Endothelial cell of umbilical vein (primary cell): ENCODE measurements around the gene FAM193A. TPM values are rescaled to one million over a fixed set of nuclear protein-coding genes. Genes with fewer than 3 reads are reported as not detected.

Source experiments
- BruUV-seq: library from RNA; stranded (reverse); fragments of 400-500 nt; replicated peaks from 2 replicates; lab custom pipeline; 2021; lab: Mats Ljungman, UMichigan
- CTCF ChIA-PET: fragments of 300-600, 350-600 bp; sonication (Branson Sonifier 250); formaldehyde crosslinking; loops from one replicate; lab custom pipeline; 2021; ENCODE audit warnings: antibody characterized with exemption, inconsistent platforms; lab: Charles Lee
- POLR2A ChIA-PET: fragments of 300-600, 350-600 bp; sonication (Branson Sonifier 250); formaldehyde crosslinking; loops from one replicate; lab custom pipeline; 2021; ENCODE audit warnings: antibody characterized with exemption, inconsistent platforms; lab: Charles Lee
- DNase-seq: peaks from one replicate; pipeline ENCODE4 v3.0.0-alpha.2; 2011; ENCODE audit warnings: low read depth, low spot score
- FAIRE-seq: peaks from 2 replicates; lab custom pipeline; 2011; peaks lifted over from hg19 to GRCh38; lab: Jason Lieb, UNC
- H2AFZ ChIP-seq: 2 replicates; pipeline ENCODE4 v1.6.0; 2012; ENCODE audit warnings: low read depth, low read length, control low read depth, inconsistent platforms
- H3K27ac ChIP-seq: 2 replicates; pipeline ENCODE4 v1.5.1; 2011; ENCODE audit warnings: low read depth, mild to moderate bottlenecking, control low read depth, low read length, moderate library complexity; ENCODE audit not compliant: insufficient read depth
- H3K27me3 ChIP-seq, 2 experiments: 2 replicates each; pipeline versions ENCODE4 v1.6.0 to v1.6.1; 2011; ENCODE audit warnings: low read length in 2 of 2, mixed read lengths in 1 of 2; ENCODE audit not compliant: control insufficient read depth in 2 of 2, insufficient read depth in 2 of 2
- H3K36me3 ChIP-seq, 2 experiments: 2 replicates in 1 of 2; 3 replicates in 1 of 2; pipeline ENCODE4 v1.5.1; 2011; ENCODE audit warnings: low read length in 2 of 2, mild to moderate bottlenecking in 1 of 2, moderate library complexity in 1 of 2; ENCODE audit not compliant: control insufficient read depth in 2 of 2, insufficient read depth in 2 of 2; ENCODE audit errors: extremely low read depth in 1 of 2
- H3K4me1 ChIP-seq: 3 replicates; pipeline ENCODE4 v1.5.1; 2011; ENCODE audit warnings: mild to moderate bottlenecking, low read length; ENCODE audit not compliant: control insufficient read depth, insufficient read depth; ENCODE audit errors: extremely low read depth
- H3K4me2 ChIP-seq: 2 replicates; pipeline ENCODE4 v1.6.1; 2011; ENCODE audit warnings: low read length, control low read depth, mixed read lengths; ENCODE audit not compliant: insufficient read depth
- H3K4me3 ChIP-seq, 3 experiments: fragments of 200-600 bp in 1 of 3; sonication (generic), shearing (Covaris generic) in 1 of 3; replicated peaks in 1 of 3; 2 replicates each; pipeline ENCODE4 v1.5.1; 2011 to 2016; ENCODE audit warnings: control low read depth in 3 of 3, low read length in 3 of 3, mild to moderate bottlenecking in 2 of 3, inconsistent platforms in 1 of 3, low read depth in 1 of 3, moderate library complexity in 1 of 3; ENCODE audit not compliant: insufficient read depth in 1 of 3
- H3K79me2 ChIP-seq: 2 replicates; pipeline ENCODE4 v1.6.0; 2012; ENCODE audit warnings: low read length, inconsistent platforms; ENCODE audit not compliant: control insufficient read depth, insufficient read depth
- H3K9ac ChIP-seq: replicated peaks from 2 replicates; pipeline ENCODE3; 2011; ENCODE audit warnings: low read length, control low read depth; ENCODE audit not compliant: insufficient read depth; ENCODE audit errors: extremely low read depth
- H3K9me1 ChIP-seq: replicated peaks from 3 replicates; pipeline ENCODE4 v1.6.0; 2011; ENCODE audit warnings: mild to moderate bottlenecking, low read length; ENCODE audit not compliant: control insufficient read depth, insufficient read depth; ENCODE audit errors: extremely low read depth
- H3K9me3 ChIP-seq: replicated peaks from 2 replicates; pipeline ENCODE4 v1.5.1; 2012; ENCODE audit warnings: low read length, inconsistent platforms; ENCODE audit not compliant: control insufficient read depth, insufficient read depth
- H4K20me1 ChIP-seq: replicated peaks from 2 replicates; pipeline ENCODE3; 2011; ENCODE audit warnings: mild to moderate bottlenecking, low read length; ENCODE audit not compliant: control insufficient read depth, insufficient read depth; ENCODE audit errors: extremely low read depth
- EZH2 ChIP-seq: IDR thresholded peaks from 2 replicates; pipeline ENCODE4 v1.6.1; 2012; ENCODE audit warnings: borderline replicate concordance, low read depth, mild to moderate bottlenecking, moderate library complexity, low read length, inconsistent platforms; ENCODE audit not compliant: severe bottlenecking
- FOS ChIP-seq: IDR thresholded peaks from 2 replicates; pipeline ENCODE4 v1.6.1; 2011; ENCODE audit warnings: mild to moderate bottlenecking, low read length, moderate library complexity, borderline replicate concordance; ENCODE audit not compliant: insufficient read depth
- GATA2 ChIP-seq: IDR thresholded peaks from 2 replicates; pipeline ENCODE4 v1.7.0; 2011; ENCODE audit warnings: low read depth, mild to moderate bottlenecking, moderate library complexity, mixed read lengths, low read length; ENCODE audit not compliant: insufficient read length, insufficient read depth
- JUN ChIP-seq: IDR thresholded peaks from 2 replicates; pipeline ENCODE4 v1.6.1; 2011; ENCODE audit warnings: borderline replicate concordance, low read depth; ENCODE audit not compliant: insufficient read length, insufficient read depth
- MYC ChIP-seq: IDR thresholded peaks from one replicate; pipeline ENCODE4 v1.6.1; 2011; ENCODE audit warnings: mild to moderate bottlenecking, low read depth, low read length
- POLR2A ChIP-seq: IDR thresholded peaks from 2 replicates; pipeline ENCODE4 v1.6.1; 2012; ENCODE audit warnings: low read depth, mild to moderate bottlenecking, control low read depth, low read length
- POLR2AphosphoS5 ChIP-seq: IDR thresholded peaks from 2 replicates; pipeline ENCODE4 v1.6.1; 2012; ENCODE audit warnings: low read depth, mild to moderate bottlenecking, control low read depth, low read length, moderate library complexity; ENCODE audit not compliant: insufficient read depth
- dilution Hi-C: fragments of 300-500 bp; cut with MboI; formaldehyde crosslinking; loops from one replicate; pipeline ENCODE4 v1.15.0; 2019; ENCODE audit warnings: low sequenced_read_pairs; ENCODE audit not compliant: extremely low pct_ligation_motif_present
- intact Hi-C: fragments of 100-400 bp; cut with micrococcal nuclease; formaldehyde crosslinking; loops from one replicate; pipeline ENCODE4 v1.10.0; 2022
- polyA plus RNA-seq, 4 experiments: library from polyadenylated mRNA; depleted of rRNA in 3 of 4; stranded (reverse) in 3 of 4; unstranded in 1 of 4; fragments of >200 nt; gene quantifications; 2 replicates each; pipeline versions ENCODE4 v1.2.1 to v1.2.3, GENCODE V29; 2011 to 2012; ENCODE audit warnings: missing spikeins in 1 of 4
- total RNA-seq: library from RNA; stranded (reverse); gene quantifications from 2 replicates; pipeline ENCODE4 v1.2.3, GENCODE V29; 2021
- TF ChIP-seq, protein P1 (sequence below): IDR thresholded peaks from 2 replicates; pipeline ENCODE4 v1.6.1; 2011; ENCODE audit not compliant: insufficient read depth, insufficient read length
- TF ChIP-seq, protein P2 (sequence below), 2 donors: IDR thresholded peaks; 1 replicate in 1 of 2; 2 replicates in 1 of 2; pipeline ENCODE4 v1.5.1; 2011; ENCODE audit warnings: low read length in 2 of 2, mild to moderate bottlenecking in 2 of 2, moderate library complexity in 2 of 2, control low read depth in 1 of 2, inconsistent platforms in 1 of 2, low read depth in 1 of 2; ENCODE audit not compliant: insufficient read depth in 1 of 2; ENCODE audit errors: extremely low read depth in 1 of 2

FAM193A gene
- total and polyA plus RNA-seq, 2 donors (not counting 3 experiments of a cell fraction or from before 2014, with no cell fraction given), result 12.3 to 32.1 TPM

DNA sequence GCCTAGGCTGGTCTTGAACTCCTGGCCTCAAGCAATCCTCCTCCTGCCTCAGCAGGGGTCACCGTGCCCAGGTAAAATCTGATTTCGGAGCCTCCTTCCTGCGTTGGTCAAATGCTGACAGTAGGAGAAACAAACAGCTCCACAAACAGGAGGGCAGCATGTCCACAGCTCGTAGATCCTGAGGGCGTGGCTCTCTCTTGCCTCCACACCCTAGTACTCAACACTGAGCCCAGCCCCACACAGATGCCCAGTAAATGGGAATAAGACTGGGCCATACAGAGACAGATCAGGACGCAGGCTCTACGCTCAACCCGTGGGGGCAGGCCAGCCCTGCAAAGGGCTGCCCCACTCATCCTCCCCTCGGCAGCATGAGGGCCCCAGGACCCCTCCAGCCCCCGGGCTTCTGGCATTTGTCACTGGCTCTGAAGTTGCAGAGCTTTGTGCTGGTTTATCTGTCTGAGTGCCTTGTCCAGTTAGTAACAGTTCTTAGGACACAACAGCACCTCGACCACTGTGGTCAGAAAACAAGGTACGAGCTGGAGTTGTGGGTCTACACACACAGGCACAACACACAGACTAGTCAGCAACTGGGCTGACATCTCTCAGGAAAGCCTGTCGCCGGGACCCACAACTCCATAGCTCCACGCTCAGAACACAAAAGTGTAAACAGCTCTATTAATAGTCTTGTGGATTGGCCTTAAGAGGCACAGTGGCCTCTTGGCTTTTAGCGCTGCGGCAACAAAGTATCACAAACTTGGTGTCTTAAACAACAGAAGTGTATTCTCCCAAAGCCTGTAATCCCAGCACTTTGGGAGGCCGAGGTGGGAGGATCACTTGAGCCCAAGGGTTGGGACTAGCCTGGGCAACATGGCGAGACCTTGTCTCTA, 214.5 kb downstream of the FAM193A start:
- DNase-seq (no peak), FAIRE-seq (no peak)
- Histone ChIP-seq H3K4me1 (peaks cover 22% of the 10 kb centered on the region), H3K9ac (no peak overlapping the region), H3K4me2 (no peak overlapping the region), H3K27ac (no peak overlapping the region), H3K9me1 (no peaks in the 10 kb centered on the region), H3K4me3 (no peak overlapping the region), H4K20me1 (no peaks in the 10 kb centered on the region), H2AFZ (no peak overlapping the region), H3K9me3 (no peaks in the 10 kb centered on the region), H3K27me3 (no peaks in the 10 kb centered on the region), H3K79me2 (peaks cover 47% of the 10 kb centered on the region), H3K36me3 (peaks cover 0 to 11% of the 10 kb centered on the region in 2 experiments)
- ChIA-PET CTCF (no interaction called here), POLR2A (no interaction called here)
- intact Hi-C loops (no loop called here), dilution Hi-C loops (no loop called here)
- TF ChIP-seq POLR2AphosphoS5 (no peak), FOS (no peak), GATA2 (no peak), JUN (no peak), MYC (no peak), POLR2A (no peak), EZH2 (no peak)
- TF ChIP-seq, protein P1, sequence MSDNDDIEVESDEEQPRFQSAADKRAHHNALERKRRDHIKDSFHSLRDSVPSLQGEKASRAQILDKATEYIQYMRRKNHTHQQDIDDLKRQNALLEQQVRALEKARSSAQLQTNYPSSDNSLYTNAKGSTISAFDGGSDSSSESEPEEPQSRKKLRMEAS, result no peak
- TF ChIP-seq, protein P2, sequence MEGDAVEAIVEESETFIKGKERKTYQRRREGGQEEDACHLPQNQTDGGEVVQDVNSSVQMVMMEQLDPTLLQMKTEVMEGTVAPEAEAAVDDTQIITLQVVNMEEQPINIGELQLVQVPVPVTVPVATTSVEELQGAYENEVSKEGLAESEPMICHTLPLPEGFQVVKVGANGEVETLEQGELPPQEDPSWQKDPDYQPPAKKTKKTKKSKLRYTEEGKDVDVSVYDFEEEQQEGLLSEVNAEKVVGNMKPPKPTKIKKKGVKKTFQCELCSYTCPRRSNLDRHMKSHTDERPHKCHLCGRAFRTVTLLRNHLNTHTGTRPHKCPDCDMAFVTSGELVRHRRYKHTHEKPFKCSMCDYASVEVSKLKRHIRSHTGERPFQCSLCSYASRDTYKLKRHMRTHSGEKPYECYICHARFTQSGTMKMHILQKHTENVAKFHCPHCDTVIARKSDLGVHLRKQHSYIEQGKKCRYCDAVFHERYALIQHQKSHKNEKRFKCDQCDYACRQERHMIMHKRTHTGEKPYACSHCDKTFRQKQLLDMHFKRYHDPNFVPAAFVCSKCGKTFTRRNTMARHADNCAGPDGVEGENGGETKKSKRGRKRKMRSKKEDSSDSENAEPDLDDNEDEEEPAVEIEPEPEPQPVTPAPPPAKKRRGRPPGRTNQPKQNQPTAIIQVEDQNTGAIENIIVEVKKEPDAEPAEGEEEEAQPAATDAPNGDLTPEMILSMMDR (IDR thresholded peaks at IDR 0.05; ENCODE audit: extremely low read depth in 1 of 2, insufficient read depth in 1 of 2, low read depth in 1 of 2, low read length in 2 of 2), result no peak
- BruUV-seq, result no TSS peak
